Trophoblast cell (in vitro differentiated cells and primary cell): ENCODE measurements around the gene MYL3.

Experiments used
- DNase-seq, 2 donors: peaks; one replicate each; pipeline ENCODE4 v3.0.0-alpha.2; 2016
- H2AFZ ChIP-seq: 2 replicates; pipeline ENCODE4 v1.6.1; 2013; ENCODE audit warnings: low read length, moderate library complexity, mild to moderate bottlenecking; ENCODE audit not compliant: insufficient read depth, poor library complexity
- H2AK5ac ChIP-seq: 2 replicates; pipeline ENCODE4 v1.6.1; 2013; ENCODE audit warnings: mild to moderate bottlenecking, low read length
- H2BK120ac ChIP-seq: 2 replicates; pipeline ENCODE4 v1.6.1; 2013; ENCODE audit warnings: low read length, mild to moderate bottlenecking, moderate library complexity; ENCODE audit not compliant: insufficient read depth, poor library complexity
- H2BK12ac ChIP-seq: 2 replicates; pipeline ENCODE4 v1.6.1; 2013; ENCODE audit warnings: mild to moderate bottlenecking, low read length, moderate library complexity
- H2BK5ac ChIP-seq: 2 replicates; pipeline ENCODE4 v1.6.1; 2013; ENCODE audit warnings: low read length, low read depth, moderate library complexity, mild to moderate bottlenecking; ENCODE audit not compliant: poor library complexity
- H3K14ac ChIP-seq: 2 replicates; pipeline ENCODE4 v1.6.1; 2013; ENCODE audit warnings: mild to moderate bottlenecking, low read length
- H3K18ac ChIP-seq: 2 replicates; pipeline ENCODE4 v1.6.1; 2013; ENCODE audit warnings: mild to moderate bottlenecking, low read length
- H3K23ac ChIP-seq: 2 replicates; pipeline ENCODE4 v1.6.1; 2013; ENCODE audit warnings: low read length
- H3K27ac ChIP-seq: 2 replicates; pipeline ENCODE4 v1.5.1; 2013; ENCODE audit warnings: low read depth, mild to moderate bottlenecking, inconsistent platforms, low read length, moderate library complexity
- H3K27me3 ChIP-seq: 2 replicates; pipeline ENCODE4 v1.6.1; 2013; ENCODE audit warnings: inconsistent platforms, mild to moderate bottlenecking, low read length, moderate library complexity; ENCODE audit not compliant: insufficient read depth
- H3K36me3 ChIP-seq, 2 experiments: 1 replicate in 1 of 2; 2 replicates in 1 of 2; pipeline ENCODE4 v1.6.1; 2013; ENCODE audit warnings: low read length in 2 of 2, mild to moderate bottlenecking in 2 of 2, moderate library complexity in 1 of 2; ENCODE audit not compliant: insufficient read depth in 2 of 2, control insufficient read depth in 1 of 2
- H3K4ac ChIP-seq: 2 replicates; pipeline ENCODE4 v1.6.1; 2013; ENCODE audit warnings: low read depth, mild to moderate bottlenecking, low read length, moderate library complexity
- H3K4me1 ChIP-seq, 2 experiments: 1 replicate in 1 of 2; 2 replicates in 1 of 2; pipeline ENCODE4 v1.6.1; 2013; ENCODE audit warnings: low read length in 2 of 2, mild to moderate bottlenecking in 2 of 2, moderate library complexity in 1 of 2; ENCODE audit not compliant: insufficient read depth in 2 of 2, control insufficient read depth in 1 of 2
- H3K4me2 ChIP-seq: 2 replicates; pipeline ENCODE4 v1.6.1; 2013; ENCODE audit warnings: inconsistent platforms, mild to moderate bottlenecking, low read length, moderate library complexity
- H3K4me3 ChIP-seq: 2 replicates; pipeline ENCODE4 v1.5.1; 2013; ENCODE audit warnings: mild to moderate bottlenecking, low read depth, low read length, inconsistent platforms
- H3K79me1 ChIP-seq: one replicate; pipeline ENCODE4 v1.6.1; 2013; ENCODE audit warnings: low read length
- H3K79me2 ChIP-seq: 2 replicates; pipeline ENCODE4 v1.6.1; 2013; ENCODE audit warnings: low read length, mild to moderate bottlenecking; ENCODE audit not compliant: control insufficient read depth, insufficient read depth, poor library complexity
- H3K9ac ChIP-seq: 2 replicates; pipeline ENCODE4 v1.6.1; 2013; ENCODE audit warnings: mild to moderate bottlenecking, low read length
- H3K9me3 ChIP-seq: 2 replicates; pipeline ENCODE4 v1.6.1; 2013; ENCODE audit warnings: low read depth, mild to moderate bottlenecking, control low read depth, inconsistent platforms, low read length; ENCODE audit not compliant: insufficient read depth
- H4K12ac ChIP-seq: 2 replicates; pipeline ENCODE4 v1.6.1; 2013; ENCODE audit warnings: low read depth, mild to moderate bottlenecking, low read length, moderate library complexity
- H4K8ac ChIP-seq: 2 replicates; pipeline ENCODE4 v1.6.1; 2013; ENCODE audit warnings: low read depth, mild to moderate bottlenecking, low read length, moderate library complexity
- H4K91ac ChIP-seq: one replicate; pipeline ENCODE4 v1.6.1; 2013; ENCODE audit warnings: low read depth, mild to moderate bottlenecking, low read length, moderate library complexity
- WGBS: extraction: QIAGEN DNeasy Blood & Tissue Kit; methylation state at CpG from one replicate; pipeline ENCODE4 v1.1.7; 2013; ENCODE audit warnings: missing lambda C conversion rate; ENCODE audit not compliant: insufficient read length, insufficient coverage; ENCODE audit errors: extremely low coverage; 5-methylcytosine and 5-hydroxymethylcytosine counted together

MYL3 gene

GRCh38 chr3:46909535-46910161 is 46.4 kb upstream of the MYL3 start:
- Histone ChIP-seq H3K9ac (no peak overlapping the region), H2BK120ac (no peak overlapping the region), H2BK5ac (no peak overlapping the region), H2AFZ (no peak overlapping the region), H3K9me3 (no peaks in the 10 kb centered on the region), H3K4ac (no peak overlapping the region), H3K14ac (no peak overlapping the region), H3K4me2 (no peak overlapping the region), H4K91ac (no peak overlapping the region), H3K23ac (no peak overlapping the region), H3K79me1 (no peaks in the 10 kb centered on the region), H3K36me3 (no peaks in the 10 kb centered on the region), H3K18ac (no peak overlapping the region), H3K4me1 (no peaks in the 10 kb centered on the region), H3K27ac (no peak overlapping the region), H3K27me3 (no peaks in the 10 kb centered on the region), H2BK12ac (no peak overlapping the region), H4K12ac (no peak overlapping the region), H3K79me2 (no peaks in the 10 kb centered on the region), H3K4me3 (no peak overlapping the region), H4K8ac (no peak overlapping the region), H2AK5ac (no peak overlapping the region)
- WGBS = no CpG with 5 or more reads among the region's 18 CpGs
- peak; percentile 75 to 85 for DNase-seq

- Histone ChIP-seq H3K27me3 (no peaks in the 10 kb centered on the region), H3K9ac (no peak overlapping the region), H4K91ac (no peak overlapping the region), H3K79me1 (no peaks in the 10 kb centered on the region), H3K4me2 (no peak overlapping the region), H3K4me1 (no peaks in the 10 kb centered on the region), H3K18ac (no peak overlapping the region), H2BK12ac (no peak overlapping the region), H2AK5ac (no peak overlapping the region), H2BK5ac (no peak overlapping the region), H3K4ac (no peak overlapping the region), H3K4me3 (no peak overlapping the region), H4K12ac (no peak overlapping the region), H2BK120ac (no peak overlapping the region), H2AFZ (no peak overlapping the region), H3K79me2 (no peaks in the 10 kb centered on the region), H4K8ac (no peak overlapping the region), H3K9me3 (no peaks in the 10 kb centered on the region), H3K36me3 (no peaks in the 10 kb centered on the region), H3K14ac (no peak overlapping the region), H3K23ac (no peak overlapping the region), H3K27ac (no peak overlapping the region)
- no CpG with 5 or more reads among the region's 8 CpGs for WGBS
- no peak for DNase-seq
Observed at GRCh38 chr3:46908986-46909534, 45.8 kb upstream of the MYL3 start.

GRCh38 chr3:46908294-46908985 is 45.2 kb upstream of the MYL3 start:
- Histone ChIP-seq H3K4me2 (no peak overlapping the region), H3K4me3 (peak overlapping the region; percentile 46), H2AK5ac (no peak overlapping the region), H3K9ac (no peak overlapping the region), H3K14ac (no peak overlapping the region), H3K23ac (no peak overlapping the region), H2BK5ac (no peak overlapping the region), H2BK120ac (no peak overlapping the region), H3K36me3 (no peaks in the 10 kb centered on the region), H4K91ac (no peak overlapping the region), H3K79me1 (no peaks in the 10 kb centered on the region), H3K4ac (no peak overlapping the region), H3K9me3 (no peaks in the 10 kb centered on the region), H2BK12ac (no peak overlapping the region), H4K12ac (no peak overlapping the region), H3K18ac (no peak overlapping the region), H2AFZ (no peak overlapping the region), H4K8ac (no peak overlapping the region), H3K27me3 (no peaks in the 10 kb centered on the region), H3K79me2 (no peaks in the 10 kb centered on the region), H3K4me1 (peaks cover under 1% of the 10 kb centered on the region in 2 experiments), H3K27ac (no peak overlapping the region)
- no CpG with 5 or more reads among the region's 24 CpGs for WGBS
- DNase-seq = no peak

- no peak overlapping the region for H3K4ac ChIP-seq
- H3K23ac ChIP-seq = no peak overlapping the region
- no peak overlapping the region for H2BK120ac ChIP-seq
- no peak overlapping the region for H3K14ac ChIP-seq
- no peaks in the 10 kb centered on the region for H3K36me3 ChIP-seq
- no peak overlapping the region for H4K8ac ChIP-seq
- no peak overlapping the region for H3K4me3 ChIP-seq
- no peaks in the 10 kb centered on the region for H3K27me3 ChIP-seq
- no peaks in the 10 kb centered on the region for H3K79me2 ChIP-seq
- no peak overlapping the region for H4K91ac ChIP-seq
- no peak overlapping the region for H4K12ac ChIP-seq
- H3K79me1 ChIP-seq = no peaks in the 10 kb centered on the region
- no peak overlapping the region for H3K4me2 ChIP-seq
- no peaks in the 10 kb centered on the region for H3K9me3 ChIP-seq
- H3K18ac ChIP-seq = no peak overlapping the region
- no peak overlapping the region for H3K27ac ChIP-seq
- H3K4me1 ChIP-seq = peaks cover 3% of the 10 kb centered on the region in 2 experiments
- no CpG with 5 or more reads among the region's 1 CpG for WGBS
- H3K9ac ChIP-seq = no peak overlapping the region
- H2AK5ac ChIP-seq = no peak overlapping the region
- H2AFZ ChIP-seq = no peak overlapping the region
- no peak overlapping the region for H2BK12ac ChIP-seq
- no peak for DNase-seq
- no peak overlapping the region for H2BK5ac ChIP-seq
Observed at GRCh38 chr3:46907960-46908293, 44.7 kb upstream of the MYL3 start.
